ENCODE measurements around the gene DLGAP1. TPM values are rescaled to one million over a fixed set of nuclear protein-coding genes. Genes with fewer than 3 reads are reported as not detected.

Gene DLGAP1
- polyA plus RNA-seq, 1 of the 3 experiments (the other 2 are of a cell fraction) = not detected

DNA sequence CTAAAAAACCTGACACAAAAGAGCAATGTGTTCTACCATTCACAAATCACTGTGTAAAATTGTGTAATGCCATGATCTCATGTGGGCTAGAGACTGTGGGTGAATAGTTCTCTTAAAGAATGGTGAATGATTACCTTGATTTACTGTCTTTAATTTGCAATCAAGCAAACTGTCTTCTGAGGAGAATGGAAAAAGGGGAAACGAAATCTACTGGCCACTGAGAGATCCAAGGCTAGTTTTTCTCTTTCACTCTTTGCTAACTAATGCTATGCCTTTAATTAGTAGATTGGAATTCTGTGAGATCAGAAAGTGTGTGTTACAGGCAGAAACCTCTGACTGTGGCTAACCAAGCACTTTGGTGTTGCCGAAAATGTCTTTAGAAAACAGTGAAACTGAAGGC is 582.5 kb downstream of the DLGAP1 start:
- 13% methylated on average over 2 of the region's 2 CpGs for WGBS (ENCODE audit: low lambda C conversion rate)
- no peak for DNase-seq
- Histone ChIP-seq H3K9me2 (no peaks in the 10 kb centered on the region), H3K36me3 (replicated peaks in 1 of 2; ENCODE audit: control insufficient read depth in 1 of 2, insufficient read depth in 2 of 2, low read length in 1 of 2) (no peaks in the 10 kb centered on the region), H3K27me3 (ENCODE audit: insufficient read depth) (peaks cover 45% of the 10 kb centered on the region; the same call in 1 of the 2 replicates), H3K27ac (ENCODE audit: low read depth in 2 of 2, low read length in 1 of 2) (no peak overlapping the region), H3K4me3 (ENCODE audit: low read depth in 2 of 2, low read length in 1 of 2) (no peak overlapping the region), H2AFZ (ENCODE audit: low read depth) (no peak overlapping the region), H3K4me1 (ENCODE audit: control insufficient read depth in 1 of 2, insufficient read depth in 2 of 2, low read depth in 1 of 2, low read length in 1 of 2) (no peaks in the 10 kb centered on the region; a peak in 1 of 4 replicates), H3K4me2 (no peak overlapping the region), H4K20me1 (ENCODE audit: insufficient read depth) (no peaks in the 10 kb centered on the region), H3K9ac (no peak overlapping the region), H3K79me2 (ENCODE audit: insufficient read depth) (no peaks in the 10 kb centered on the region), H3F3A (replicated peaks; ENCODE audit: insufficient read depth) (no peaks in the 10 kb centered on the region), H3K9me3 (no peaks in the 10 kb centered on the region)
- no peak for TF ChIP-seq MEF2A (IDR thresholded peaks at IDR 0.05; ENCODE audit: borderline replicate concordance, low read depth)
- POLR2A ChIA-PET = no interaction called here
- CTCF ChIA-PET = no interaction called here

DNA sequence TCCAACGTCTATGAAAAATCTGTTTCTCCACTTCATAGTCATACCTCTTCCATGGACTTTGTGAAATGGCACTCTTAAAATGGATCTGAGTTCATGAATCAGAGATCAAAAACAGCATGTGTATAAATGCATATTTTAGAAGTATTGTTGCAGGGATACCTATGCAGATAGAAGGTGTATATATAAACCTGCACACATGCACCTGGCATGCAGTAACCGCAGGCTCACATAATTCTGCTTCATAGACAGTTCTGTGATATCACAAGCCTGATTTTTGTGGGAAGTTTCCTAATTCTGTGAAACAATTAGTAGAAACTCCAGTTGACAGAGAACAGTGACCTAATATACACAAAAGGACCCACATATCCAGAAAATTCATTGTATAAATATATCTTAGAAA is 583.4 kb downstream of the DLGAP1 start:
- Histone ChIP-seq H3K4me2 (no peak overlapping the region), H3K4me3 (ENCODE audit: low read depth in 2 of 2, low read length in 1 of 2) (no peak overlapping the region), H3K79me2 (ENCODE audit: insufficient read depth) (no peaks in the 10 kb centered on the region), H3K9me2 (no peaks in the 10 kb centered on the region), H3K4me1 (ENCODE audit: control insufficient read depth in 1 of 2, insufficient read depth in 2 of 2, low read depth in 1 of 2, low read length in 1 of 2) (peaks cover 0 to 6% of the 10 kb centered on the region in 2 experiments; a peak in 1 of 4 replicates), H3K36me3 (replicated peaks in 1 of 2; ENCODE audit: control insufficient read depth in 1 of 2, insufficient read depth in 2 of 2, low read length in 1 of 2) (no peaks in the 10 kb centered on the region), H3K27ac (ENCODE audit: low read depth in 2 of 2, low read length in 1 of 2) (no peak overlapping the region), H2AFZ (ENCODE audit: low read depth) (no peak overlapping the region), H3F3A (replicated peaks; ENCODE audit: insufficient read depth) (no peaks in the 10 kb centered on the region), H3K9ac (no peak overlapping the region), H4K20me1 (ENCODE audit: insufficient read depth) (no peaks in the 10 kb centered on the region), H3K27me3 (ENCODE audit: insufficient read depth) (peaks cover 44% of the 10 kb centered on the region; the same call in 1 of the 2 replicates), H3K9me3 (no peaks in the 10 kb centered on the region)
- no peak for TF ChIP-seq CHD2 (IDR thresholded peaks at IDR 0.05; ENCODE audit: low read length, partially characterized antibody)
- no peak for TF ChIP-seq GABPA (IDR thresholded peaks at IDR 0.05; ENCODE audit: low read depth)
- no peak for TF ChIP-seq RCOR1 (IDR thresholded peaks at IDR 0.05; ENCODE audit: low read length)
- no peak for TF ChIP-seq RXRA (IDR thresholded peaks at IDR 0.05; ENCODE audit: borderline replicate concordance, low read depth)
- TF ChIP-seq MEF2A (IDR thresholded peaks at IDR 0.05; ENCODE audit: borderline replicate concordance, low read depth) = no peak
- WGBS (ENCODE audit: low lambda C conversion rate) = 6% methylated on average over 2 of the region's 2 CpGs
- DNase-seq = no peak
- POLR2A ChIA-PET = no interaction called here
- CTCF ChIA-PET = no interaction called here

DNA sequence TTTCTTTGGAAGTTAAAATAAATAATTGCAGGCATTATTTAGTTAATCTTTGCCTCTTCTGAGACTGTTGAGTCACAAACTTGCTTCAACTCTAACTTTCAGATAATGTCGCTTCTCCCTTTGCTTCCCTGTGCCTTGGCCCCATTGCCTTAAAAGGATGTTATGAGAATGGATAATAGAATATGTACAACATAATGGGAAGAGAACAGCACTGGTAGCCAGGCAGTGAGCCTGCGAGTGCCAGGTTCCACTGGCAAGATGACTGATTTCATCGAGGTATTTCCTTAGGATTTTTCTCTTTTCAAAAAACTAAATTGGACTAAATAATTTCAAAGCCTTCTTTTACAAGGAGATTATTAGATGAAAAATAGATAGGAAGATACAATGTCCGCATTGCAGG is 584.2 kb downstream of the DLGAP1 start:
- POLR2A ChIA-PET = no interaction called here
- no peak for DNase-seq
- no peaks in the 10 kb centered on the region for H4K20me1 ChIP-seq (ENCODE audit: insufficient read depth)
- no peak overlapping the region for H3K4me3 ChIP-seq (ENCODE audit: low read depth in 2 of 2, low read length in 1 of 2)
- no peaks in the 10 kb centered on the region for H3K9me2 ChIP-seq
- CTCF ChIA-PET = interaction anchor here (0.5 to 2.6 kb wide), 4 partner anchors 14 to 1038 kb away, joined by 3 to 18 read pairs (median 4); no protein-coding TSS in a partner anchor
- H3K27ac ChIP-seq (ENCODE audit: low read depth in 2 of 2, low read length in 1 of 2) = no peak overlapping the region
- H3K4me1 ChIP-seq (ENCODE audit: control insufficient read depth in 1 of 2, insufficient read depth in 2 of 2, low read depth in 1 of 2, low read length in 1 of 2) = peaks cover 0 to 6% of the 10 kb centered on the region in 2 experiments; a peak in 1 of 4 replicates
- no peaks in the 10 kb centered on the region for H3K79me2 ChIP-seq (ENCODE audit: insufficient read depth)
- no peak overlapping the region for H3K4me2 ChIP-seq
- H3K9ac ChIP-seq = no peak overlapping the region
- peaks cover 43% of the 10 kb centered on the region for H3K27me3 ChIP-seq (ENCODE audit: insufficient read depth)
- 11% methylated on average over 4 of the region's 4 CpGs for WGBS (ENCODE audit: low lambda C conversion rate)
- H3K36me3 ChIP-seq (replicated peaks in 1 of 2; ENCODE audit: control insufficient read depth in 1 of 2, insufficient read depth in 2 of 2, low read length in 1 of 2) = no peaks in the 10 kb centered on the region
- H3K9me3 ChIP-seq = no peaks in the 10 kb centered on the region
- H3F3A ChIP-seq (replicated peaks; ENCODE audit: insufficient read depth) = no peaks in the 10 kb centered on the region
- no peak overlapping the region for H2AFZ ChIP-seq (ENCODE audit: low read depth)
- TF ChIP-seq FOXJ3 (CRISPR knock-in tag; IDR thresholded peaks at IDR 0.05) (no peak), TAF1 (IDR thresholded peaks at IDR 0.05; ENCODE audit: borderline replicate concordance, low read depth, low read length) (no peak), POLR2AphosphoS5 (IDR thresholded peaks at IDR 0.05; ENCODE audit: low read depth, low read length) (no peak), RXRA (IDR thresholded peaks at IDR 0.05; ENCODE audit: borderline replicate concordance, low read depth) (no peak), SIN3A (IDR thresholded peaks at IDR 0.05; ENCODE audit: borderline replicate concordance, low read depth, low read length) (no peak), TEAD4 (IDR thresholded peaks at IDR 0.05; ENCODE audit: borderline replicate concordance, insufficient read depth) (no peak), GATA2 (CRISPR knock-in tag; IDR thresholded peaks at IDR 0.05) (no peak), FOSL2 (IDR thresholded peaks at IDR 0.05; ENCODE audit: borderline replicate concordance, low read depth) (no peak), TCF12 (IDR thresholded peaks at IDR 0.05) (no peak), EP300 (IDR thresholded peaks at IDR 0.05; ENCODE audit: borderline replicate concordance in 1 of 2, low read depth in 1 of 2, low read length in 1 of 2) (no peak)
- TF ChIP-seq, protein P1, sequence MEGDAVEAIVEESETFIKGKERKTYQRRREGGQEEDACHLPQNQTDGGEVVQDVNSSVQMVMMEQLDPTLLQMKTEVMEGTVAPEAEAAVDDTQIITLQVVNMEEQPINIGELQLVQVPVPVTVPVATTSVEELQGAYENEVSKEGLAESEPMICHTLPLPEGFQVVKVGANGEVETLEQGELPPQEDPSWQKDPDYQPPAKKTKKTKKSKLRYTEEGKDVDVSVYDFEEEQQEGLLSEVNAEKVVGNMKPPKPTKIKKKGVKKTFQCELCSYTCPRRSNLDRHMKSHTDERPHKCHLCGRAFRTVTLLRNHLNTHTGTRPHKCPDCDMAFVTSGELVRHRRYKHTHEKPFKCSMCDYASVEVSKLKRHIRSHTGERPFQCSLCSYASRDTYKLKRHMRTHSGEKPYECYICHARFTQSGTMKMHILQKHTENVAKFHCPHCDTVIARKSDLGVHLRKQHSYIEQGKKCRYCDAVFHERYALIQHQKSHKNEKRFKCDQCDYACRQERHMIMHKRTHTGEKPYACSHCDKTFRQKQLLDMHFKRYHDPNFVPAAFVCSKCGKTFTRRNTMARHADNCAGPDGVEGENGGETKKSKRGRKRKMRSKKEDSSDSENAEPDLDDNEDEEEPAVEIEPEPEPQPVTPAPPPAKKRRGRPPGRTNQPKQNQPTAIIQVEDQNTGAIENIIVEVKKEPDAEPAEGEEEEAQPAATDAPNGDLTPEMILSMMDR (IDR thresholded peaks at IDR 0.05) = no peak
- TF ChIP-seq, protein P2, sequence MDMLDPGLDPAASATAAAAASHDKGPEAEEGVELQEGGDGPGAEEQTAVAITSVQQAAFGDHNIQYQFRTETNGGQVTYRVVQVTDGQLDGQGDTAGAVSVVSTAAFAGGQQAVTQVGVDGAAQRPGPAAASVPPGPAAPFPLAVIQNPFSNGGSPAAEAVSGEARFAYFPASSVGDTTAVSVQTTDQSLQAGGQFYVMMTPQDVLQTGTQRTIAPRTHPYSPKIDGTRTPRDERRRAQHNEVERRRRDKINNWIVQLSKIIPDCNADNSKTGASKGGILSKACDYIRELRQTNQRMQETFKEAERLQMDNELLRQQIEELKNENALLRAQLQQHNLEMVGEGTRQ (IDR thresholded peaks at IDR 0.05; ENCODE audit: borderline replicate concordance, low read depth, low read length) = no peak
- TF ChIP-seq, protein P3, sequence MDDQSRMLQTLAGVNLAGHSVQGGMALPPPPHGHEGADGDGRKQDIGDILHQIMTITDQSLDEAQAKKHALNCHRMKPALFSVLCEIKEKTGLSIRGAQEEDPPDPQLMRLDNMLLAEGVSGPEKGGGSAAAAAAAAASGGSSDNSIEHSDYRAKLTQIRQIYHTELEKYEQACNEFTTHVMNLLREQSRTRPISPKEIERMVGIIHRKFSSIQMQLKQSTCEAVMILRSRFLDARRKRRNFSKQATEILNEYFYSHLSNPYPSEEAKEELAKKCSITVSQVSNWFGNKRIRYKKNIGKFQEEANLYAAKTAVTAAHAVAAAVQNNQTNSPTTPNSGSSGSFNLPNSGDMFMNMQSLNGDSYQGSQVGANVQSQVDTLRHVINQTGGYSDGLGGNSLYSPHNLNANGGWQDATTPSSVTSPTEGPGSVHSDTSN (IDR thresholded peaks at IDR 0.05) = no peak
- TF ChIP-seq, protein P4, sequence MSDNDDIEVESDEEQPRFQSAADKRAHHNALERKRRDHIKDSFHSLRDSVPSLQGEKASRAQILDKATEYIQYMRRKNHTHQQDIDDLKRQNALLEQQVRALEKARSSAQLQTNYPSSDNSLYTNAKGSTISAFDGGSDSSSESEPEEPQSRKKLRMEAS (IDR thresholded peaks at IDR 0.05; ENCODE audit: low read depth) = no peak
